HG03103 (cell line): ENCODE measurements around the gene CCNL2.
A peak's percentile ranks its signal among the peaks of the same experiment; 100 is the strongest.
"Not testable (repeated sequence)": the region's sequence is repeated elsewhere in the genome, so short reads cannot be mapped to it uniquely, and the experiment has no call there.

ENCODE experiments used
- ATAC-seq: cut with Tn5 transposase; IDR thresholded peaks from one replicate; pipeline ENCODE4 v1.9.1; 2021; ENCODE audit warnings: low read depth; ENCODE audit not compliant: unreplicated experiment

Gene CCNL2

DNA sequence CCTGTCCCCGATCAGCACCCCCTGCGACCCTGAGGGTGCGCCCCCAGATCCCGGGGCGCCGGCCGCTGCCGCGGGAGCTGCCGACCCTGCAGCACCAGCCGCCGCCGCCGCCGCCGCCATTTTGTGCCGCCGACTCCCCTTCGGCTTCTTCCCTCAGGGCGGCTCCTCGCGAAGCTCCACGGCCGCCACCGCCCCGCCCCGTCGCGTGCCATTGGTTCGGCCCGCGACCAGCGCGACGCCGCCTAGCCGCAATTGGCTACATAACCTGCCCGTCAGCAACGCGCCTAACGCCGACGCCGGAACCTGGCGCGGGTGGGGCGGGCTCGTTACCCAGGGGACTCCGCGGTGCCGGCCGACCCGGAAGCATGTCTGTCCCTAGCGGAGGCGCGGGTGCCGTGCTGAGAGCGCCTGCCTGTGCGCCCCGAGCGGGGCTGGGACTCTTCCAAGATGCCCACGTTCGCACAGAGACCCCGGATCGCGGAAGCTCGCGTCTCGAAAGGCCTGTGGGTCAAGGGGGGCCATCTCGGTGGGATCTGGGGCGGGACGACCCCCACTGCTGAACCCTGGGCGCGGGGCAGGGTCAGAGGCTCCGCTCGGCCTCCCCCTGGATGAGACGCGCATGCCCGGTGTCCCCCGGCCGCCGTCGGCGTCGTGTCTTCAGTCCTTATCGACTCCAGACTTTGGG, at the start of gene CCNL2:
CCNL2 (minus strand) TSS at position 149 of the 685 bp plus-strand sequence; CDS start at position 120, 29 bp downstream.
- ATAC-seq, result peak; percentile 92

DNA sequence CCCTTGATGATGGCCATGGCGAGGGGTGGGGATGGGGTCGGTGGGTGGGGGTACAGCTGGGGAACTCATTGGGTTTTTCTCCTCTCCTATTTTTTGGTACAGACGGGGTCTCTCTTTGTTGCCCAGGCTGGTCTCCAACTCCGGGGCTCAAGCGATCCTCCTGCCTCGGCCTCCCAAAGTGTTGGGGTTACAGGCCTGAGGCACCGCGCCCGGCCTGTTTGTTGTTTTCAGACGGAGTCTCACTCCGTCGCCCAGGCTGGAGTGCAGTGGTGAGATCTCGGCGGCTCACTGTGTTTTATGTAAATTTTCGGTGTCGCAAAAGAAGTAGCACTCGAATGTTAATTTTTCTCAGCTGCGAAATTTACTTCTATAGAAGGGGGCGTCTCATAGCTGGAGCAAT, 47.5 kb upstream of the CCNL2 start:
- not testable (repeated sequence) for ATAC-seq

DNA sequence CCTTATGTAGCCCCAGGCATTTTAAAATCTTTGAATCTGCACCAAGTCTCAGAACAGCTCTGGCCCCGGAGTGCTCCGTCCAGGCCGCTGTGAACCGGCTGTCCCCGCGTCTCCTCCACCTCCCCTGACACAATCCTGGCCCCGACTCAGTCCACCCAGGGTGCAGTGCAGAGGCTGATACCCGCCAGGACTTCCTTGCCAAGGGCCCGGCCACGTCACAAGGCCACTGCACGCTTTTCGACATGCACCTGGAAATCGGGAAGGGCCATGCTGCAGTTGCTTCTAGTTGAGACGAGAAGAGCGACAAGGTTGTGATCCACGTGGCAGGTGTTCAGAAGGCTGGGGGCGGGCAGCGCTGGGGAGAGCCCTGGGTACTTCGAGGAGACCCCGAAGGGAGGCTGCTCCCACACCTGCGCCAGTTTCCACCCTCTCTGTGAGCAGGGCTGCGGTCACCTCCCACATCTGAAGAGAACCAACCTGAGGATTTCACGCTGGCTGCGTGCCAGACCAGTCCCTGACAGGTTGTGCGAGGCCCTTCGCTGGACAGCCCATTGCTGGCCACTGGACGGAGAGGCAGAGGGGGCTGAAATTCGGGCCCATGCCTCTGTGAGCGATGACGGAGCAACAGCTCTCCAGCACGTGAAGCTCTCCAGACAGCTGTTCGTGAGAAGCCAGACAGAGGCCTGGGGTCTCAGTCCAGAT, 43.1 kb upstream of the CCNL2 start:
- no peak for ATAC-seq

DNA sequence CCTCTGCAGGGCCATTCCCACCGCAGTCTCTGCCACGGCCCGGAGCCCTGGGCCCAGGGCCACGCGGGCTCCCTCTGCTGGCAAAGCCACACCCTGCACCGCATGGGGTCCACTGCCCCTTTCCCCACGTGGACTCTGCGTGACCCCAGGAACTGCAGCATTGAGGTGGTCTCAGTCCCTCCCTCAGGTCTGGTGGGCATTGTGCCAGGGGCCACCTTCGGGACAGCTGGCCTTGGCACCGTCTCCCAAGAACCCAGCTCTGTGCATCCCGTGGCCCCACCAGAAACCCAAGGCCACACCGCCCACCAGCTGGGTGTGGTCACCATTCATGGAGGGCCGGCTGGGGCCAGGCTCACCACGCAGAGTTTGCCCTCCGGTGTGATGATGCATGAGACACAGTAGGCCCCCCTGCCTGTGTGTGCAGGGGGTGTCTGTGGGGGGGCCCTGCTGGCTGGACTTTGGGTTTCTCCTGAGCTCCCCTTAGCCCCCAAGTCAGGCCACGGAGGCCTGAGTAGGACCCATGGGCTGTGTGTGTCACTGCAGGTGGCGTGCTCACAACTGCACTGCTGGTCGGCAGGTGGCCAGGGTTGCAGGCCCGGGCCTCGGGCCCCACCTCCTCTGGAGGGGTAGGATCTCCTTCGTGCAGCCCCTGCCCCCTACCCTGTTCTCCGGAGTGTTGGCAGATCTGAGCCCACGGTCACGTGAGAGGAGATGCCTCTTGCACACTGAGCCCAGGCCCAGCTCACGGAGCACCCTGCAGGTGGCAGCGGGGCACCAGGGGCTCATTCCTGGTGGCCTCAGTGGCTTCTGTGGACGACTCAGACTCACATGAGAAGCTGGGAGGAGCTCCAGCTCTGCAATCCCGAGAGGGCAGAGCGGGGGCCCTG, 42.1 kb upstream of the CCNL2 start:
- ATAC-seq, result no peak

DNA sequence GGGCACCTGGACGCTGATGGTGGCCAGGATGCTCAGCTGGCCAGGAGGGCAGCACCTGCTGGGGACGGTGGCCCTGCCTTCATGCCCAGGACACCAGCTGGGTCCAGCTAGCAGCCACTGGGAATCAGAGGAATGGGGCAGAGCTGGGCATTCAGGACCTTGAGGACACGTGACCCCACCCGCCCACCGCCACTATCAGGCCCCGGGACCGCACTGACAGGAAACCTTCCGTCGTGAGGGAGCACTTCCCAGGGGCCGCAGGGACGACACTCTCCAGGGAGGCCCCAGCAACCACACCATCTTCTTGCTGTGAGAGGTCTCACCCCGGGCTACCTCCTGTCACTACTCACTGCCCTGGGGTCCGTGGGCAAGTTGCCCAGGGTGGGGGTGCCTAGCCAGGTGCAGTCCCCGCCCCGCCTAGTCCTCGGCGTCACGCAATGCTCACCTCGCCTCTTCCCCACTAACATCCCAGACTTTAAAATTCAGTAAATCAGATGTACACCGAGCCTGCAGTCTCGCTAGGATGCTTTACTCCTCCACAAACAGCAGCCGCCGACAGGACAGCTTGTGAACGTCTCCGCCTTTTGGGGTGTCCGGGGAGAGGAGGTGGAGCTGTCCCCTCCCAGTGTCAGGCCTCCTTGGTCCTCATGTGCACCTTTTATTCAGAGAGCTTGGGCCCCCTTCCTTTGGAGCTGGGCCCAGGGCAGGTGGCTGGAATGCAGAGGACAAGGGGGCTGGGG, 41.3 kb upstream of the CCNL2 start:
- ATAC-seq, result no peak

DNA sequence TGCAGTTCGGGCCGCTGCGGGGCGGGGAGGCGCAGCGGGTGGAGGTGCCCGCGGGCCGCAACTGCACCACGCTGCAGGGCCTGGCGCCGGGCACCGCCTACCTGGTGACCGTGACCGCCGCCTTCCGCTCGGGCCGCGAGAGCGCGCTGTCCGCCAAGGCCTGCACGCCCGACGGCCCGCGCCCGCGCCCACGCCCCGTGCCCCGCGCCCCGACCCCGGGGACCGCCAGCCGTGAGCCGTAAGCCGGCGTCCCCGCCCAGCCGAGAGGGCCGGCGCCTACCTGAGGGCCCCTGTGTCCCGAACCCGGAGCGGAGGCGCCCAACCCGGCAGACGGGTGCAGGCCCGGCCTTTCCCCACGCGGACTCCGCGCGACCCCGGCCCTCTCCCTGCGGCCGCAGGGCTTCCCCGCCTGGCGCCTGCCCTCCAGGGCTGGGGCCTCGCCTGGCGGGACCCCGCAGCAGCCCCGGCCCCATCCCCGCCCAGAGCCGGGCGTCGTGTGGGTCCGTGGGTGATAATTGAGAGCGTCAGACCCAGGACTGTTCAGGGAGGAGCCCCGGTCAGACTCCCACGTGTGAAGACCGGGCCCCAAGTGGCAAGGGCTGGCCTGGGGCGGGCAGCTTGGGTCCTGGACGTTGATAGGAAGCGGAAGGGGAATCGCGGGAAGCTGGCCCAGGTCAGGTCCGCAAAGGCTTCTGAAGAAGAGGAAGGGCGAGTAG, 40.6 kb upstream of the CCNL2 start:
- no peak for ATAC-seq

DNA sequence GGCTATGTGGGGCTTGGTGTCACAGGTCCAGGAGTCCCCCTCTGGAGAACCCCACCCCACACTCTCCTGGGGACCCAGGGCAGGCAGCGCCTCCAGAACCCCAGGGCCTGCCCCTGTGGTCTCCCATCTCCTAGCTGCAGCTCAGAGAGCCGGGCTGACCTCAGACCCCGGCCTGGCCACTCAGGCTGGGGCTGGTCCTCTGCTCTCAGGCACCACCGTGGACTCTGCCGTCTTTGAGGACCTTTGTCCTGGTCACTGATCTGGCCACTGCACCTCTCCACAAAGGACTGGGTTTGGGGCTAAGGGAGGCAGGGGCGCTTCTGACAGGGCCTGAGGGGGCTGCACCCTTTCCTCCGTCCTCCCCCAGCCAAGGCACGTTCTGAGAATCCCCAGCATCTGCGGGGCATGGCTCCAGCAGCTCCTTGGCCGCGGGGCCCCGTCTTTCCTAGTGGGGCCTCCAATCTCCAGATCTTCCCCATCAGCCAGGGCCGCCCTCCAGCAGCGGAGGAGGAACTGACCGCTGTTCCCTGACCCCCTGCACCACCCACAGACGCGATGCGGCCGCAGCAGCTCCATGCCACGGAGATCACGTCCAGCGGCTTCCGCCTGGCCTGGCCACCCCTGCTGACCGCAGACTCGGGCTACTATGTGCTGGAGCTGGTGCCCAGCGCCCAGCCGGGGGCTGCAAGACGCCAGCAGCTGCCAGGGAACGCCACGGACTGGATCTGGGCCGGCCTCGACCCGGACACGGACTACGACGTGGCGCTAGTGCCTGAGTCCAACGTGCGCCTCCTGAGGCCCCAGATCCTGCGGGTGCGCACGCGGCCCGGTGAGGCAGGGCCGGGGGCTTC, 39.6 kb upstream of the CCNL2 start:
- ATAC-seq, result no peak

DNA sequence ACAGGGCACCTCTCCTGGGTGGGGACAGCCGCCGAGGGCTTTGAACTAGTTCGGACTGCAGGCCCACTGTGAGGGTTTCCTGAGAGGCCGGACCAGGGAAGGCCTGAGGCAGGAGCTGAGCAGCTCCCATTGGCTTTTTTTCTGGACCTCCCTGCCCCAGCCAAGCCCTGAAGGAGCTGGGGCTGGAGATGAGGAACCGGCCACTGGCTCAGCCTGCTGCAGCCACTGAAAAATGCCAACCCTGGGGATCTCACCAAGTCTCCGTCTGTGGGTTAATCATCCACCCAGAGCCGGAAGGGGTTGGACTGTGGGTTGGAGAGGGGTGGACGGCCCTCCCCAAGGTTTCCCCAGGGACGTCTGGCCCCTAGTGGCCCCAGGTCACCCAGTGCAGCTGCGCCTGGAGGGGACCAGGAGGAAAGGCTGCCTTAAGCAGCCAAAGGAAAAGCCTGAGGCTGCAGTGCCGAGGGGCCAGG, 38.8 kb upstream of the CCNL2 start:
- ATAC-seq, result no peak

DNA sequence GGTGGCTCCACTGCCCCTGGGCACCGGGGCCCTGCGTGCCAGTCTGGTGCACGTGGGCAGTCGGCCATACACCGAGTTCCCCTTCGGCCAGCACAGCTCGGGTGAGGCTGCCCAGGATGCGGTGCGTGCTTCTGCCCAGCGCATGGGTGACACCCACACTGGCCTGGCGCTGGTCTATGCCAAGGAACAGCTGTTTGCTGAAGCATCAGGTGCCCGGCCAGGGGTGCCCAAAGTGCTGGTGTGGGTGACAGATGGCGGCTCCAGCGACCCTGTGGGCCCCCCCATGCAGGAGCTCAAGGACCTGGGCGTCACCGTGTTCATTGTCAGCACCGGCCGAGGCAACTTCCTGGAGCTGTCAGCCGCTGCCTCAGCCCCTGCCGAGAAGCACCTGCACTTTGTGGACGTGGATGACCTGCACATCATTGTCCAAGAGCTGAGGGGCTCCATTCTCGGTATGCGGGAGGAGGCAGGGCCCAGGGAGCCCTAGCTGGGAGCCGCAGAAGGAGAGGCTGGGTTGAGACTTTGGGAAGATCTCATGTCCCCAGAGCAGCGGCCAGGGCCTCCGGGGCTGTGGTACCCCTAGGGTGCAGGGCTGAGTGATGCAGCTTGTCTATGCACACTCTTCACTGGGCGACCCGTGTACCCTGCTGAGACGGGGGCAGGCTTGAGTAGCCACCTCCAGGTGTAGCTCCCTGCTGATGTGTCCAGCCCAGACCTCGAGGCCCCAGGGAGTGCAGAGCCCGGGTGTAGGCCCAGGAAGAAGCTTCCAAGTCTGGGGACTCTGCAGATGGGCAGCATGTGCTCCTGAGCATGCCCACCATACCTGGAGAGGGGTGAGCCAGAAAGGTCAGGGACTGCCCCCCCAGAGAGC, 38.1 kb upstream of the CCNL2 start:
- ATAC-seq, result no peak

DNA sequence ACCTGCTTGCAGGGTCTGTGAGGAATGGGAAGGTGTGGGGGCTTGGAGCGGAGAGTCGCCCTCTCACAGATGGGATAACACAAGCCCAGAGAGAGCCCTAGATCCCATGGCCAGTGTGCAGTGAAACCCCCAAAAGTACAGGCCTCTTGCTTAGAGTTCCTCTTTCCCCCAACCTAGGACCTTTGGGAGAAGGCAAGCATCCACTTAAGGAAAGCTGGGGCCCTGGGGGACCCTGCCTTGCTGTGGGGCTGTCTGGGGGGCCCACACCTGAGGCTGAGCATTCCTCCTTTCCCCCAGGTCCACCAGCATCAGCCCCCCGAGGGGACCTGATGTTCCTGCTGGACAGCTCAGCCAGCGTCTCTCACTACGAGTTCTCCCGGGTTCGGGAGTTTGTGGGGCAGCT, 37.5 kb upstream of the CCNL2 start:
- ATAC-seq, result no peak

DNA sequence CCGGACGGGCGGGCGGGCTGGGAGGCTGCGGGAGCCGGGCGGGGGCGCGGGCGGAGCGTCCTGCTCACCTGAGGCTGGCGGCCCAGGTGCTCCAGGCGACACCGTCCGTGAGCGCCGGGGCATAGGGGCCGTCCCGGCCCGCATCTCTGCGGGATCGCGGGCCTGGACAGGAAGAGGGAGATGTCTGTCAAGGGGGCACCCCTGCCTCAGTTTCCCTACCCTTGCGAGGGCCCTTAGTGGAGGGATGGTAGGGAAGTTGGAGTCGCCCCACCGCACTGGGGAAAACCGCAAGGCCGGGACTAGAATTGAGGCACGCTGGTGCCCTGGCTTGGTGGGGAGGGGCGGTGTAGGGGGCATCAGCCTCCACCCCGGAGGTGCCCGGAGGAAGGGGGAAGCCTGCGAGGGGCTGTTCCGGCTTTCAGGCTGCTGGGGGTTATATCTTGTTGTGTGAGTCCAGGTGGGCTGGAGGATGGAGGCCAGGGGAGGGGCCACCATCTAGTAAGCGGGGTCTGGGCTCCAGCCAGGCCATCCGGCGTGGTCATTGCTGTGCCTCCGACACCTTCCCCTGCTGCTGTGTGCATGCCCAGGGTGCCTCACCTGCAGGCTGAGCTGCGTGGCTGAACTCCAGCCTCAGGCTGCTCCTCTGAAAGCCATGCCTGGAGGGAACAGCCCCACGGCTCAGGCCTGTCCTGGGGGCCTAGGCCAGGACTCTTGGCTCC, 36.9 kb upstream of the CCNL2 start:
- ATAC-seq, result no peak

DNA sequence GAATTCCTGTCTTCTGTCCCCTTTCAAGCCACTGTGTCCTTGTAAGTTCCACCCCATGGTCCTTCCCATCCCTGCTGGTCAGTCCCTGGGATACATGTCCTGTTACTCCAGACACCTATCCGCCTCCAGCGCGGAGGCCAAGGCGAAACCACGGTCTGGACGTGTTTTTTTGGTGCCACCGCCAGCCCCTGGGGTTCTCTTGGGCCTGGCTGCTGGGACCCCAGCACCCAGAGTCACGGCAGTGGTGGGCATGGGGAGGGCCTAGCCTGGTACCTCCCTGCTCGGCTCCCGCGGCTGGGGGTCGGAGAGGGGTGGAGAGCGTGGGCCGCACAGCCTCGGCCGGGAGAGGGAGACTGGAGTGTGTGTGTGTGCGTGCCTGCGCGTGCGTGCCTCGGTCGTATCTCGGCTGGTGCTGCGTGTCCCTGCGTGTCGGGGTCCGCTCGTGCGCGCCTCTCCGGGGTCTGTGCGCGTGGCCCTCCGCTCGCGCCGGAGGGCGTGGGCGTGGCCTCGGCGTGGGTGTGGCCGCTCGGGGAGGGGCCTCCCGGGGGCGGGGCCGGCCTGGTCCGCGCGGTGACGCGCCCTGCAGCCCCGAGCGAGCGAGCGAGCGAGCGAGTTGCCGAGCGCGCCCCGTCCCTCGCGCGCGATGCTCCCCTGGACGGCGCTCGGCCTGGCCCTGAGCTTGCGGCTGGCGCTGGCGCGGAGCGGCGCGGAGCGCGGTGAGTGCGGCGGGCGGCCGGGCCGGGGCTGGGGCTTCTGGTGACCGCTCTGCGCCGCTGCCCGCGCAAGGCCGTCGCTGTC, 36.2 kb upstream of the CCNL2 start, which contains the start of gene VWA1:
VWA1 (plus strand) TSS at position 585 of the 798 bp plus-strand sequence; CDS start at position 644, 59 bp downstream.
- ATAC-seq, result peak; percentile 46

DNA sequence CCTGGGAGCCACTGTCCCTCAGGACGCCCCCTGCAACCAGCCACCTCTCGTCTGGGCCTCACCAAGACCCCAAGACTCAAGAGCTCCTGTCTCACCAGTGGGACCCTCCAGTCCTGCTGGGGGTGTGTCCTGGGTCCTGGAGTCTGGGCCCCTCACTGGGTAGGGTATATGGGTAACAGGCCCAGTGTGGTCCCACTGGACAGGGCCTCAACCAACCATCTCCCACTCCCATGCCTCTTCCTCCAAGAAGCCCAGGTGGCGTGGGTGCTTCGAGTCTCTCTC, 35.6 kb upstream of the CCNL2 start:
- ATAC-seq, result no peak

DNA sequence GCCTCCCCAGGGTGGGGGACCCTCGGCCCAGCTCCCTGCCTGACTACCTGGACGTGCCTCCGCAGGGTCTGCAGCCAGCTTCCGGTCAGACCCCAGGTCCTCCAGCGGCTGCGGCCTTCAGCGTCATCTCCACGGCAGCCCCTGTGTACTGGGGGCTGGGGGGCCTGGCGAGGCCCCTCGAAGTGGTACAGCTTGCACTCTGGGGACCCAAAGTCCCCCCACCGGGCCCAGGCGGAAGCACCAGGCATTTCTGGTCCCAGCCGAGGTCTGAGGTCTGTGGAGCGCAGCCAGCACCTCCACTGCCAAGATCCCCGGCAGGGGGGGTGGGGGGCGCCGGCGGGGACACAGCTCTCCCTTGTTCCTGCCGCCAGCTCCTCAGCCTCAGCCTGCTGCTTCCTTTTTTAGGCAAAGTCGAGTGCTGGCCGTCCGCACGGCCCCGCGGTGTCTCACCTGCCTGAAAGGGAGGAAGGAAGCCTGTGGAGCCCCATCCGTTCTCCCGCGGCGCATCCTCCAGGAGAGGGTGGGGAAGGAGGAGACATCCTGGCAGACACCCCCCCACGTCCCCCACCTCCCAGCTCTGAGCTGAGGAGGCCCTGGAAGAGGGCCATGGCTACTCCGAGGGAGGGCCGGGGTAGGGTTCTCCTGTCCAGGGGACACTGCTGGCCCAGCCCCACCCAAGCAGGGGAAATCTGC, 35.1 kb upstream of the CCNL2 start:
- no peak for ATAC-seq

DNA sequence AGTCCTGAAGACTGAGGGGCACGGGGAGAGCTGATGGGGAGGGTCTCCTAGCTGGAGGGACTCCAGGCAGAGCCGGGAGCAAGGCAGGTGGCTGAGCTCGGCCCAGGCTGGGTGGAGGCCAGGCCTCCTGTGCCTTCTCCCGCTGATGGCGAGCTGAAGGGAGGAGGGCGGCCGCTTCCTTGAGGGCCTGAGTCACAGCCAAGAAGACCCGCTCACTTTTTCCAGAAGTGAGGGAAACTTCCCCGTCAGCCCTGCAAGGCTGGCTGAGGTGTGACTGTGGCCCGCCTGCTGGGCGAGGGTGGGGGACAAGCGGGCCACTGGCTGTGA, 34.6 kb upstream of the CCNL2 start:
- ATAC-seq, result no peak
